HG03378 (cell line): ENCODE results near the gene KLRF2.

Source experiments
- ATAC-seq: cut with Tn5 transposase; IDR thresholded peaks from one replicate; pipeline ENCODE4 v1.9.1; 2021; ENCODE audit warnings: mild to moderate bottlenecking, moderate library complexity; ENCODE audit not compliant: unreplicated experiment

KLRF2 gene

DNA sequence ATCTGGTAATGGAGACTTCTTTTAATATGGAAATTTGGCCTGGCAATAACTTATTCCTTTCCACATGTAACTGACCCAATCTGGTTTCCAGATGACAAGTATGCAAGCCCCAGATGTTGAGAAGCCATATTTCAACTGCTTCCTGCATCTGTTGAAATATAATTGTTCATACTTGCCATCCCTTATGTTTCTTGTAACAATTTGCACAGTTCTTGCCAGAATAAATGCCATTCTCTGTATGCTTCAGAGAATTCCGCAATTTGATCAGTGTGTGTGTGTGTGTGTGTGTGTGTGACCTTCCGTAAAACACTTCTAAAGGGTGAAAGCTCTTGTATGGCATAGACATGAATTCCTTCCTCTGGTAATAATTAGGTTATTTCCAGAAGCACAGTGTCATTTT, 52.7 kb downstream of the KLRF2 start:
- no peak for ATAC-seq

- ATAC-seq, result no peak
These were observed 53.7 kb downstream of the KLRF2 start for GRCh38 chr12:9935026-9935425.

DNA sequence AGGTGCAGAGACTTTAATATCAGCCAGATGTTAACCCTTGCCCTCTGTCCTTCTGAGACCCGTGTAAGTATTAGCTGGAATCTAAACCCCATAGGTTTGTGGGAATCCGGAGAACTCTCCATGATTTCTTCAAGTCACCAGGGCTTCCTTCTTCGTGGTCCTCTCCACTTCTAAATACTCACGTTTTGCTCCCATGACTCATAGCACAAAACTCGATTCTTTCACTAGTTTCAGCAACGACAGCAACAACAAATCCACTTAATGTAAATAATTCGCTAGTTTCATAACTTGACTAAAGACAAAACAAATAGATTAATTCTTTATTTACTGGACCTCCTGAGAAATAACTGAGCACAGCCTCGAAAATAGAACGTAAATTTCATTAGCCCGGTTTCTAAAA, 55.3 kb downstream of the KLRF2 start:
- no peak for ATAC-seq

DNA sequence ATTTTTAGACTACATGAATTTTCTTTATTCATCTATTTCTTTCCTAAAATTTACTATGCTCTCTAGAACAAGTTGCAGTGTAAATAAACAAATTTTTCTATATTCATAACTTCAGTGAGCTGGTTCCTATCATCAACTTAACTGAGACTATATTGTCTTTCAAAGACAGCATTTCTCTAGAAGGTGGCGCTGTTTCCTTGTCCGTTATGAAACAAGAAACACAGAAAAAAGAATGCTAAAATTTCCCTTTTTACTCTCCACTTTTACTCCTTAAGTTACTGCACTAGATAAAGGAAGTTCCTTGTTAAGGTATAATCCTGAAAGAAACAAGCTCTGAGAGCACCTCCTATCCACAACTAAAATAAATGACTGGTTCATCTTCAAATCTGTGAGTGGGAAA, 59.1 kb downstream of the KLRF2 start:
- no peak for ATAC-seq

DNA sequence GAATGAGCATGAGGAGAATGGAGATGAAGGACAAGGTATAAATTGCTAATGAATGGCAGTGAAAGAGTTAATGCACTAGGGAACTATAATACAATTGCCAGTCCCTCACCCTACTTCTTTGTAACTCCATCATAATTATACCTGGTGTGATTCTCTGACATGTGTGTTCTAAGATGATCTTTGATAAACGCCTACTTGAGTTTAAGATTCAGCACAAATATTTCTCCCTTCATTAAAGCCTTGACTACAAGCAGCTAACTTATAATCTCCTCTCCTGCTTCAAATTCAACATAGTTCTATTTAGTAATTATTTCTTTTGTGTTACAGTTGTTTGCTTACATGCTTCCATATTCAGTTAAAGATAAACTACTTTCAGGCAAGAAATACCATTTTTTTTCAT, 60.5 kb downstream of the KLRF2 start:
- ATAC-seq, result no peak

GRCh38 chr12:9943240-9943639, 62.0 kb downstream of the KLRF2 start:
- no peak for ATAC-seq

DNA sequence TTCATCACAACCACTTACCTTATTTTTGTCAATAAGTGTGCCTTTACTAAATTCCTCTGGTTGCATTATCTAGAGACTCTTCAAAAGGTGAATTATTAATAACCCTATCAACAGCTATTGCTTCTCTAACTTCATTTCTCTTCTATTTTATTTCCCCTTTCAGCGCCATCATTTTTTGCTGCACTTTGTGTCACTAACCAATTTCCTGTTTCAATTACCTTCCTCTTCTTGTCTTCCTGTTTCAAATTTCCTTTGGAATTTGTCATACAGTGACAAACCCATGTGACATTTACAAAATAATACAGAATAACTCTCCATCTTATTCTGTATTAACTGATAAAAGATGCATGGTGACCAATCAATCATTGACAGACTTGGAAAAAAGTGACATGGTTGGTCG, 63.1 kb downstream of the KLRF2 start:
- no peak for ATAC-seq
